Measurements from ENCODE around the gene CDH4. TPM values are rescaled to one million over a fixed set of nuclear protein-coding genes. Genes with fewer than 3 reads are reported as not detected.

The CDH4 gene
- total and polyA plus RNA-seq, 2 of the 13 experiments (the other 11 are each of a cell fraction or from before 2014, with no cell fraction given): not detected

DNA sequence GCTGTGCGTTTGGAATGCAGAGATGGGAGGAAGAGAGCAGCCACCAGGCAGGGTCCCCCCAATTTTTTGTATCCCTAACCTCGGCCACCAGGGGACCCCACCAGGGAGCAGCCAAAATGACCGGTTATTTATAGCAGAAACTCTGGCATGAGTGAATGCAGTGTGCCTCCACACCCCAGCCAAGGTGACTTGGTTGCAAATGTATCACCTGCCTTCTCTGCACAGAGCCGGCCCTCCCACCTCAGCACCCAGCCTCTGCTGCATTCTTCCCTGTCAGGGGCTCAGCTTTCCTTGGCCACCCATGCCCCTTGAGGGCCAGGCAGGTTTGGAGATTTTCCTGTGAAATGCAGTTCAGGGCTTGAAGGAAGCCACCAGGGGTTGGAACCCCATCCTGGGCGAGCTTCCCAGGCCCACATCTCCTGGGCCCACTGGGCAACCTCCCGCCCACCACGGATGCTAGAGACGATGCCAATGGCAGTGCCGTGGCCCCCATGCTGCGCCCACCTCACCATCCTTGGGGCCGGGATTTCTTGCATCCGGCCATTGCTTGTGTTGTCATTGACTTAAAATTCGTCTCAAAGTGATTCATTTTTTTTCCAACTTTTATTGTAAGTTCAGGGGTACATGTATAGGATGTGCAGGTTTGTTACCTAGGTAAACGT lies 522.0 kb downstream of the CDH4 start (continued):
- TF ChIP-seq, protein P1, sequence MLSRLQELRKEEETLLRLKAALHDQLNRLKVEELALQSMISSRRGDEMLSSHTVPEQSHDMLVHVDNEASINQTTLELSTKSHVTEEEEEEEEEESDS (CRISPR knock-in tag; IDR thresholded peaks at IDR 0.05; ENCODE audit: borderline replicate concordance): no peak
- TF ChIP-seq ZNF256 (CRISPR knock-in tag; conservative IDR thresholded peaks at IDR 0.05): no peak
- TF ChIP-seq ELF4 (CRISPR knock-in tag; IDR thresholded peaks at IDR 0.05; ENCODE audit: borderline replicate concordance): no peak
- TF ChIP-seq, protein P2, sequence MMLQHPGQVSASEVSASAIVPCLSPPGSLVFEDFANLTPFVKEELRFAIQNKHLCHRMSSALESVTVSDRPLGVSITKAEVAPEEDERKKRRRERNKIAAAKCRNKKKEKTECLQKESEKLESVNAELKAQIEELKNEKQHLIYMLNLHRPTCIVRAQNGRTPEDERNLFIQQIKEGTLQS (CRISPR knock-in tag; IDR thresholded peaks at IDR 0.05): no peak
- TF ChIP-seq, protein P3, sequence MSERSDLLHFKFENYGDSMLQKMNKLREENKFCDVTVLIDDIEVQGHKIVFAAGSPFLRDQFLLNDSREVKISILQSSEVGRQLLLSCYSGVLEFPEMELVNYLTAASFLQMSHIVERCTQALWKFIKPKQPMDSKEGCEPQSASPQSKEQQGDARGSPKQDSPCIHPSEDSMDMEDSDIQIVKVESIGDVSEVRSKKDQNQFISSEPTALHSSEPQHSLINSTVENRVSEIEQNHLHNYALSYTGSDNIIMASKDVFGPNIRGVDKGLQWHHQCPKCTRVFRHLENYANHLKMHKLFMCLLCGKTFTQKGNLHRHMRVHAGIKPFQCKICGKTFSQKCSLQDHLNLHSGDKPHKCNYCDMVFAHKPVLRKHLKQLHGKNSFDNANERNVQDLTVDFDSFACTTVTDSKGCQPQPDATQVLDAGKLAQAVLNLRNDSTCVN (CRISPR knock-in tag; IDR thresholded peaks at IDR 0.05; ENCODE audit: borderline replicate concordance): no peak
- TF ChIP-seq ZBTB7A (CRISPR knock-in tag; IDR thresholded peaks at IDR 0.05): no peak
- no peak for TF ChIP-seq ZSCAN21 (CRISPR knock-in tag; IDR thresholded peaks at IDR 0.05; ENCODE audit: borderline replicate concordance)
- no peak for TF ChIP-seq ZNF672 (CRISPR knock-in tag; IDR thresholded peaks at IDR 0.05)
- TF ChIP-seq SAFB2 (CRISPR knock-in tag; IDR thresholded peaks at IDR 0.05; ENCODE audit: borderline replicate concordance, low read depth): no peak

DNA sequence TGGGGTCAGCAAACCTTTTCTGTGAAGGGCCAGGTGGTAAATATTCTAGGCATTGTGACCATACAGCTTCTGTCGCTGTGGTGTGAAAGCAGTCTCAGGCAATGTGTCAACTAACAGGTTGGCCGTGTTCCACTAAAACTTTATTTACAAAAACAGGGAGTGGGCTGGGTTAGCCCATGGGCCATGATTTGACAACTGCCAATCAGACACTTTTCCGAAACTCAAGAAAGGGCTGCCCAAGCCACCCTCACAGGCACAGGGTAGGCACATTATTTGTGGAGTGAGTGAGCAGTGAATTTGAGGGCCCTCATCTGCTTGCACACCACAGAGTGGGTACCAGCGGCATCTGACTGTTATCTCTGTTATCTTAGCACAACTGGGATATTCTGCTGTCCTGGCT lies 523.4 kb downstream of the CDH4 start:
- Histone ChIP-seq H4K20me1 (ENCODE audit: insufficient read depth, low read length) (no peaks in the 10 kb centered on the region), H3K4me2 (ENCODE audit: low read depth, low read length) (no peak overlapping the region), H3K27ac (ENCODE audit: extremely low read length, insufficient read depth, low read length) (no peak overlapping the region), H3K9me3 (ENCODE audit: low read length) (no peaks in the 10 kb centered on the region), H3K4me1 (ENCODE audit: insufficient read depth, low read length) (peaks cover 26% of the 10 kb centered on the region), H3K9ac (ENCODE audit: insufficient read depth, low read depth, low read length) (no peak overlapping the region), H3K4me3 (replicated peaks in 1 of 3; ENCODE audit: insufficient read depth in 1 of 3, low read depth in 2 of 3, low read length in 3 of 3) (no peak overlapping the region), H3K36me3 (replicated peaks in 1 of 2; ENCODE audit: control insufficient read depth in 1 of 2, insufficient read depth in 2 of 2, low read length in 2 of 2) (no peaks in the 10 kb centered on the region), H2AFZ (ENCODE audit: low read length) (no peak overlapping the region), H3K79me2 (ENCODE audit: insufficient read depth, low read length) (no peaks in the 10 kb centered on the region), H3K27me3 (ENCODE audit: control insufficient read depth in 1 of 2, insufficient read depth in 2 of 2, low read length in 2 of 2) (peaks cover 6 to 35% of the 10 kb centered on the region in 2 experiments; a peak in 4 of 5 replicates)
- ATAC-seq (no peak), FAIRE-seq (no peak), DNase-seq (ENCODE audit: low spot score) (no peak)
- BruUV-seq (replicated peaks): no TSS peak
- in situ Hi-C loops (cut with HindIII; ENCODE audit: extremely low pct_ligation_motif_present, low pct_unique_long_range_greater_than_20kb): no loop called here
- CTCF ChIA-PET (ENCODE audit: low intra/inter-chr PET ratio, low total read pairs): no interaction called here
- POLR2A ChIA-PET: no interaction called here
- WGBS (ENCODE audit: low lambda C conversion rate): 19% methylated on average over 4 of the region's 4 CpGs
- intact Hi-C loops (cut with micrococcal nuclease; ENCODE audit: unreplicated experiment): no loop called here
- TF ChIP-seq FIP1L1 (IDR thresholded peaks at IDR 0.05; ENCODE audit: borderline replicate concordance, insufficient read depth, low read depth, low read length) (no peak), CREB1 (IDR thresholded peaks at IDR 0.05) (no peak), CREB1 (CRISPR knock-in tag; IDR thresholded peaks at IDR 0.05) (no peak)

Data from HepG2 (cell line).